Sciatic nerve (tissue), 2 donors: ENCODE results near the gene HECTD3. TPM values are rescaled to one million over a fixed set of nuclear protein-coding genes. Genes with fewer than 3 reads are reported as not detected.

Experiments
- ATAC-seq: fragments of 200-7000 bp; cut with Tn5 transposase; one replicate; pipeline ENCODE4 v1.9.1; 2020; ENCODE audit warnings: mild to moderate bottlenecking, moderate library complexity
- DNase-seq: peaks from one replicate; pipeline ENCODE4 v3.0.0-alpha.2; 2020; ENCODE audit warnings: low spot score
- intact Hi-C: fragments of 100-400 bp; cut with DNase I; formaldehyde crosslinking; loops from one replicate; pipeline ENCODE4 v1.14.2; 2022
- total RNA-seq: library from RNA; stranded (reverse); fragmentation: NEBNext Ultra II Directional; extraction: Animal tissue kit (Norgen Biotek cat#: 25700); gene quantifications from one replicate; pipeline ENCODE4 v1.2.1, GENCODE V29; 2021
- donor health status: DM: no; HTN: no; CAD: no.
- donor health status: DM: no; HTN: no; CAD: no.

The HECTD3 gene
- 37.6 TPM for total RNA-seq

GRCh38 chr1:45010855-45011811 lies at the start of gene HECTD3:
TSS of gene HECTD3 (minus strand) at chr1:45011324. CDS start at chr1:45011257, 67 bp downstream.
- peak; percentile 89 for ATAC-seq
- intact Hi-C loops, result loop anchor here (2.0 to 10.0 kb wide), 3 partner anchors 172 to 874 kb away; partner anchors contain the start of gene TESK2
- peak; percentile 88 for DNase-seq

- DNase-seq, result no peak
- ATAC-seq, result no peak
- intact Hi-C loops, result no loop called here
These were observed 48.7 kb upstream of the HECTD3 start for GRCh38 chr1:45059829-45060228.

GRCh38 chr1:45057542-45057941 lies 46.4 kb upstream of the HECTD3 start:
- no peak for ATAC-seq

GRCh38 chr1:45051005-45051772 lies 40.1 kb upstream of the HECTD3 start:
- DNase-seq, result no peak
- no peak for ATAC-seq
- intact Hi-C loops, result no loop called here

More at GRCh38 chr1:45057542-45057941, 46.4 kb upstream of the HECTD3 start:
- DNase-seq, result no peak
- intact Hi-C loops, result no loop called here

- intact Hi-C loops, result no loop called here
- DNase-seq (no peak), ATAC-seq (no peak)
These were observed 35.9 kb upstream of the HECTD3 start for GRCh38 chr1:45047032-45047431.

- intact Hi-C loops, result no loop called here
- ATAC-seq, result no peak
- DNase-seq, result no peak
These were observed 33.8 kb upstream of the HECTD3 start for GRCh38 chr1:45044916-45045315.

GRCh38 chr1:45043094-45043493 lies 32.0 kb upstream of the HECTD3 start:
- DNase-seq (no peak), ATAC-seq (no peak)
- intact Hi-C loops, result no loop called here

- DNase-seq (no peak), ATAC-seq (no peak)
- intact Hi-C loops, result no loop called here
These were observed 29.2 kb upstream of the HECTD3 start for GRCh38 chr1:45040297-45040696.

- intact Hi-C loops, result no loop called here
- DNase-seq (no peak), ATAC-seq (no peak)
These were observed 27.7 kb upstream of the HECTD3 start for GRCh38 chr1:45038661-45039364.

- DNase-seq (no peak), ATAC-seq (no peak)
- intact Hi-C loops, result no loop called here
These were observed 27.1 kb upstream of the HECTD3 start for GRCh38 chr1:45038240-45038639.

GRCh38 chr1:45037456-45037855 lies 26.3 kb upstream of the HECTD3 start:
- ATAC-seq (no peak), DNase-seq (no peak)
- intact Hi-C loops, result no loop called here

- ATAC-seq (no peak), DNase-seq (no peak)
- intact Hi-C loops, result no loop called here
These were observed 24.6 kb upstream of the HECTD3 start for GRCh38 chr1:45035631-45036301.

- DNase-seq (no peak), ATAC-seq (no peak)
- intact Hi-C loops, result no loop called here
These were observed 22.2 kb upstream of the HECTD3 start for GRCh38 chr1:45033356-45033755.

- ATAC-seq (no peak), DNase-seq (no peak)
- intact Hi-C loops, result no loop called here
These were observed 21.7 kb upstream of the HECTD3 start for GRCh38 chr1:45032837-45033236.

- ATAC-seq, result no peak
- DNase-seq, result no peak
- intact Hi-C loops, result no loop called here
These were observed 15.3 kb upstream of the HECTD3 start for GRCh38 chr1:45026446-45026845.

- DNase-seq (no peak), ATAC-seq (no peak)
- intact Hi-C loops, result no loop called here
These were observed 12.5 kb upstream of the HECTD3 start for GRCh38 chr1:45023663-45024062.

GRCh38 chr1:45018599-45019230 lies 7.6 kb upstream of the HECTD3 start:
- ATAC-seq (no peak), DNase-seq (no peak)
- intact Hi-C loops, result loop anchor here (2.0 to 10.0 kb wide), 3 partner anchors 282 to 866 kb away; partner anchors contain the start of gene TESK2

- intact Hi-C loops, result loop anchor here (10.0 kb wide), 2 partner anchors 478 to 868 kb away; partner anchors contain the start of gene TESK2
- DNase-seq, result no peak
These were observed 5.6 kb upstream of the HECTD3 start for GRCh38 chr1:45016767-45017166.

More at GRCh38 chr1:45016767-45017166, 5.6 kb upstream of the HECTD3 start:
- no peak for ATAC-seq
